WTC11 (cell line): Measurements from ENCODE around the gene PDIA2. TPM values are rescaled to one million over a fixed set of nuclear protein-coding genes. Genes with fewer than 3 reads are reported as not detected.

Experiments used
- ATAC-seq: fragments of 200-7000 bp; cut with Tn5 transposase; 2 replicates; pipeline ENCODE4 v1.10.0; 2021; ENCODE audit warnings: mild to moderate bottlenecking, moderate library complexity
- CTCF ChIA-PET: fragments of 300-600 bp; sonication (Branson Sonifier 250); formaldehyde crosslinking; loops from one replicate; lab custom pipeline; 2021; ENCODE audit warnings: antibody characterized with exemption; lab: Charles Lee
- POLR2A ChIA-PET: fragments of 350-600 bp; sonication (Branson Sonifier 250); formaldehyde crosslinking; loops from one replicate; lab custom pipeline; 2021; ENCODE audit warnings: antibody characterized with exemption; lab: Charles Lee
- DNase-seq: peaks from one replicate; pipeline ENCODE4 v3.0.0; 2021; ENCODE audit warnings: low spot score
- H3K27ac Mint-ChIP-seq: 2 replicates; pipeline ENCODE4 v1.8.0; 2021; ENCODE audit warnings: mixed read lengths
- H3K27me3 Mint-ChIP-seq: 2 replicates; pipeline ENCODE4 v1.8.0; 2021; ENCODE audit warnings: low read depth, mild to moderate bottlenecking, moderate library complexity, mixed read lengths
- H3K36me3 Mint-ChIP-seq: 2 replicates; pipeline ENCODE4 v1.8.0; 2021; ENCODE audit warnings: mixed read lengths
- H3K4me1 Mint-ChIP-seq: 2 replicates; pipeline ENCODE4 v1.8.0; 2022; ENCODE audit warnings: mixed read lengths
- H3K4me3 Mint-ChIP-seq: 2 replicates; pipeline ENCODE4 v1.8.0; 2021; ENCODE audit warnings: mild to moderate bottlenecking, moderate library complexity, mixed read lengths
- H3K9me3 Mint-ChIP-seq: 2 replicates; pipeline ENCODE4 v1.8.0; 2021; ENCODE audit warnings: mixed read lengths
- CDX4 ChIP-seq: fragments of 250-450 bp; sonication (Bioruptor Pico); IDR thresholded peaks from 2 replicates; pipeline ENCODE4 v1.9.0; 2021; ENCODE audit warnings: moderate library complexity, mild to moderate bottlenecking, inconsistent platforms, borderline replicate concordance
- CREB1 ChIP-seq: sonication (generic); formaldehyde crosslinking; IDR thresholded peaks from 2 replicates; pipeline ENCODE4 v1.8.0; 2023; ENCODE audit warnings: mild to moderate bottlenecking, missing genetic modification reagents
- CTCF ChIP-seq: fragments of 200-600 bp; IDR thresholded peaks from 2 replicates; pipeline ENCODE4 v1.8.0; 2022; ENCODE audit warnings: antibody characterized with exemption
- E2F1 ChIP-seq: sonication (generic); formaldehyde crosslinking; IDR thresholded peaks from 2 replicates; pipeline ENCODE4 v1.8.0; 2022; ENCODE audit warnings: mild to moderate bottlenecking, missing genetic modification reagents
- EMX1 ChIP-seq: fragments of 250-450 bp; sonication (Bioruptor Pico); IDR thresholded peaks from 2 replicates; pipeline ENCODE4 v1.8.0; 2021; ENCODE audit warnings: mild to moderate bottlenecking
- FOXP4 ChIP-seq: sonication (generic); formaldehyde crosslinking; IDR thresholded peaks from 2 replicates; pipeline ENCODE4 v1.8.0; 2022; ENCODE audit warnings: mild to moderate bottlenecking, missing genetic modification reagents
- HMGA2 ChIP-seq: fragments of 250-450 bp; sonication (Bioruptor Pico); IDR thresholded peaks from 2 replicates; pipeline ENCODE4 v1.4.0; 2021; ENCODE audit warnings: mild to moderate bottlenecking, moderate library complexity
- JAZF1 ChIP-seq: fragments of 250-450 bp; sonication (Bioruptor Pico); IDR thresholded peaks from 2 replicates; pipeline ENCODE4 v1.9.0; 2021; ENCODE audit warnings: moderate library complexity, mild to moderate bottlenecking, inconsistent platforms
- MAX ChIP-seq: sonication (generic); formaldehyde crosslinking; IDR thresholded peaks from 2 replicates; pipeline ENCODE4 v1.8.0; 2022; ENCODE audit warnings: mild to moderate bottlenecking, missing genetic modification reagents
- NFYB ChIP-seq: sonication (generic); formaldehyde crosslinking; conservative IDR thresholded peaks from 2 replicates; pipeline ENCODE4 v1.8.0; 2022; ENCODE audit warnings: low read depth, missing genetic modification reagents
- NR3C1 ChIP-seq: sonication (generic); formaldehyde crosslinking; conservative IDR thresholded peaks from 2 replicates; pipeline ENCODE4 v1.8.1; 2023; ENCODE audit warnings: low read depth, mild to moderate bottlenecking, missing genetic modification reagents
- PRDM15 ChIP-seq: sonication (generic); formaldehyde crosslinking; IDR thresholded peaks from 2 replicates; pipeline ENCODE4 v1.8.0; 2022; ENCODE audit warnings: missing genetic modification reagents
- PREB ChIP-seq: sonication (generic); formaldehyde crosslinking; IDR thresholded peaks from 2 replicates; pipeline ENCODE4 v1.8.1; 2022; ENCODE audit warnings: mild to moderate bottlenecking, missing genetic modification reagents, moderate library complexity, borderline replicate concordance
- RELA ChIP-seq: sonication (generic); formaldehyde crosslinking; IDR thresholded peaks from 2 replicates; pipeline ENCODE4 v1.8.1; 2022; ENCODE audit warnings: missing genetic modification reagents, mild to moderate bottlenecking, borderline replicate concordance
- RORB ChIP-seq: fragments of 250-450 bp; sonication (Bioruptor Pico); IDR thresholded peaks from 2 replicates; pipeline ENCODE4 v1.9.0; 2021; ENCODE audit warnings: mild to moderate bottlenecking
- TCF7 ChIP-seq: sonication (generic); formaldehyde crosslinking; IDR thresholded peaks from 2 replicates; pipeline ENCODE4 v1.8.0; 2022; ENCODE audit warnings: mild to moderate bottlenecking, low read depth, missing genetic modification reagents, moderate library complexity
- TP53 ChIP-seq: sonication (generic); formaldehyde crosslinking; IDR thresholded peaks from 2 replicates; pipeline ENCODE4 v1.8.1; 2023; ENCODE audit warnings: mild to moderate bottlenecking, missing genetic modification reagents
- ZNF512 ChIP-seq: sonication (generic); formaldehyde crosslinking; IDR thresholded peaks from 2 replicates; pipeline ENCODE4 v1.8.1; 2022; ENCODE audit warnings: missing genetic modification reagents, borderline replicate concordance
- total RNA-seq: library from RNA; stranded (reverse); gene quantifications from 3 replicates; pipeline ENCODE4 v1.2.3, GENCODE V29; 2021

PDIA2 gene
- total RNA-seq, 1 experiment from 2014 or later = 2.4 TPM

- H3K4me1 Mint-ChIP-seq = no peaks in the 10 kb centered on the region
- peaks cover 33% of the 10 kb centered on the region for H3K36me3 Mint-ChIP-seq
- no peaks in the 10 kb centered on the region for H3K9me3 Mint-ChIP-seq
- H3K4me3 Mint-ChIP-seq = no peak overlapping the region
- no peak for TF ChIP-seq CREB1 (CRISPR knock-in tag)
- TF ChIP-seq EMX1 (CRISPR knock-in tag) = no peak
- TF ChIP-seq TCF7 (CRISPR knock-in tag) = no peak
- no peak overlapping the region for H3K27ac Mint-ChIP-seq
- no peak for ATAC-seq
- ChIA-PET POLR2A (no interaction called here), CTCF (interaction anchor here (0.9 kb wide), 1 partner anchor 147 kb away, joined by 4 read pairs; no protein-coding TSS in a partner anchor)
- no peak for DNase-seq
- H3K27me3 Mint-ChIP-seq = no peaks in the 10 kb centered on the region
Measured at GRCh38 chr16:253833-254232, 29.1 kb upstream of the PDIA2 start.

- H3K4me3 Mint-ChIP-seq = no peak overlapping the region
- ChIA-PET POLR2A (no interaction called here), CTCF (no interaction called here)
- ATAC-seq = no peak
- H3K4me1 Mint-ChIP-seq = no peaks in the 10 kb centered on the region
- no peak overlapping the region for H3K27ac Mint-ChIP-seq
- no peak for DNase-seq
- no peaks in the 10 kb centered on the region for H3K27me3 Mint-ChIP-seq
- peaks cover 33% of the 10 kb centered on the region for H3K36me3 Mint-ChIP-seq
- no peaks in the 10 kb centered on the region for H3K9me3 Mint-ChIP-seq
- no peak for TF ChIP-seq JAZF1 (CRISPR knock-in tag)
- no peak for TF ChIP-seq PRDM15 (CRISPR knock-in tag)
- no peak for TF ChIP-seq RORB (CRISPR knock-in tag)
- no peak for TF ChIP-seq ZNF512 (CRISPR knock-in tag)
- TF ChIP-seq MAX (CRISPR knock-in tag) = no peak
- no peak for TF ChIP-seq CTCF
- TF ChIP-seq CDX4 (CRISPR knock-in tag) = no peak
Measured at GRCh38 chr16:254461-254860, 28.5 kb upstream of the PDIA2 start.

GRCh38 chr16:255183-255582, 27.8 kb upstream of the PDIA2 start:
- H3K36me3 Mint-ChIP-seq = peaks cover 33% of the 10 kb centered on the region
- CTCF ChIA-PET = no interaction called here
- no peak for DNase-seq
- POLR2A ChIA-PET = no interaction called here
- no peaks in the 10 kb centered on the region for H3K9me3 Mint-ChIP-seq
- H3K27ac Mint-ChIP-seq = no peak overlapping the region
- no peaks in the 10 kb centered on the region for H3K4me1 Mint-ChIP-seq
- no peak overlapping the region for H3K4me3 Mint-ChIP-seq
- H3K27me3 Mint-ChIP-seq = no peaks in the 10 kb centered on the region
- no peak for ATAC-seq
- TF ChIP-seq MAX (CRISPR knock-in tag) (no peak), TP53 (CRISPR knock-in tag) (no peak), NR3C1 (CRISPR knock-in tag) (no peak), CDX4 (CRISPR knock-in tag) (no peak), HMGA2 (no peak), RELA (CRISPR knock-in tag) (no peak), NFYB (CRISPR knock-in tag) (no peak), FOXP4 (CRISPR knock-in tag) (no peak), E2F1 (CRISPR knock-in tag) (no peak), PREB (CRISPR knock-in tag) (no peak)
